Stimulated activated CD4-positive, alpha-beta T cell treated with anti-CD3 and anti-CD28 coated beads, Interleukin-15, amount 100 ng/mL, for 48 hours (primary cell): ENCODE measurements around the gene S100A5.
"Not testable (repeated sequence)": the region's sequence is repeated elsewhere in the genome, so short reads cannot be mapped to it uniquely, and the experiment has no call there.

Experiments
- DNase-seq, 2 donors: peaks; one replicate each; pipeline ENCODE4 v3.0.0-alpha.2; 2020; ENCODE audit warnings: low read depth in 2 of 2

The S100A5 gene, protein sequence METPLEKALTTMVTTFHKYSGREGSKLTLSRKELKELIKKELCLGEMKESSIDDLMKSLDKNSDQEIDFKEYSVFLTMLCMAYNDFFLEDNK

DNA sequence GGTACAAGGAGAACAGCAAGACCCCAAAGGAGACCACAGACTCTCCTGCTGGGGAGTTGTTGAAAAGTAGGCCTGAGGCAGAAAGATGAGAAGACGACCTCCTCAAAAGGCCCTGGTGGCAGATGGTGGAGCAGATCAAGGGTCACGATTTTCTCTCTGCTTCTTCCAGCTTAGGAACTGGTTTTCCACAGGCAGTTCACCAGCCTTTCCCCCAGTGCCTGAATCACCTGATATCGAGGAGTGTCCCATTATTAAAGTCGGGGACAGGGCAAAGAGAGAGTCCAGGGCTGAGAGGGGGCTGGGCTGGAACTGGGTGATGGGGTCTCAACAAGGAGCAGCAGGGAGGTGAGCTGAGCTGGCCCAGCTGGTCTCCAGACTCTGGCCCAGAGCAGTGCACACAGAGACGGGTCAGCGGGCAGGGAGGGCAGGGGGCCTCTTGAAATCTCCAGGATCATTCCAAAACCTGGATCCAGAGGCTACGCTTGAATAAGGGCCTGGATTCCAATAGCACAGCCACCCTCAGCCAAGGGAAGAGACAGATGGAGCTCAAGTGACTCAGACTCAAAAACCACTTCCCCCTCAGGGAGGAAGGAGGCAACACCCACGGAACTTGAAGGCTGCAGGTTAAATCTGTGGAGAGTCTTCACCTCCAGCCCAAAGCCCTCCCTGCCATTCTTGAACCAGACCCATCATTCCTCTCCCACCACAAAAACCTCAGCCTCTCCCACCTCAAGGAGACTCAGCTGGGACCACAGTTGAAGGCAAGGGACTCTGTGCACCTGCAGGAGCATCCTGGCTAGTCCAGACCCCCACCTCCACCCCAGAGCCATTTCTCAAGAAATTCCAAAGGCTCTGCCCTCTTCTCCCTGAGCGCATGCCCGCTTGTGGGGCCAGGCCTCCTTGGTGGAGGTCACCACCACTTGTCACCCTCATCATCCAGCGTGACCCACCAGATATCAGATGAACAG is at the start of gene S100A5:
TSS of gene S100A5 (minus strand) at position 541 of the 968 bp plus-strand sequence. CDS start 743 bp downstream, outside the sequence.
- peak in 1 of 2 donors; percentile 38 for DNase-seq

DNA sequence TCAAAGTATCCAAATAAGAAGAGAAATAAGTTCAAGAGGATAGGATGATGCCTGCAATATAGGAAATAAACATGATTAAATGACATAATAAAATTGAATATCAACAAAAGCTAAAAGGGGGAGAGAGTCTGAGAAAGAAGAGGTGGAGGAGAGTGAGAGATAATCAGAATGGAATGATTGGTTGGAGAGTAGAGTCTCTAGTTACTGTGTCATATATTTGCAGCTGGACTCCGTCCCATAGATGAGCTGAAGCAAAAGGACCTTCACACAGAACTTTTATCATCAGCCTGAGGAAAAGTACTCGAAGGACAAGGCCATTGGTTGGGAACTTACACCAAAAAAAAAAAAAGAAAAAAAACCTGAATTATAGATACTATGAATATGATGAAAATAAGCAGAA is 47.7 kb upstream of the S100A5 start:
- DNase-seq: no peak

DNA sequence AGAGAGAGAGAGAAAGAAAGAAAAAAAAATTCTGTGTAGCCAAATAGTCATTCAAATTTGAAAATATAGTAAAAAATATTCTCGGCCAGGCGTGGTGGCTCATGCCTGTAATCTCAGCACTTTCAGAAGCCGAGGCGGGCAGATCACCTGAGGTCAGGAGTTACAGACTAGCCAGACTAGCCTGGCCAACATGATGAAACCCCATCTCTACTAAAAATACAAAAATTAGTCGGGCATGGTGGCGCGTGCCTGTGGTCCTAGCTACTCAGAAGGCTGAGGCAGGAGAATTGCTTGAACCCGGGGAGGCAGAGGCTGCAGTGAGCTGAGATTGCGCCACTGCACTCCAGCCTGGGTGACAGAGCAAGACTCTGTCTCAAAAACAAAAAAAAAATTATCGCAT is 47.3 kb upstream of the S100A5 start:
- not testable (repeated sequence) for DNase-seq

DNA sequence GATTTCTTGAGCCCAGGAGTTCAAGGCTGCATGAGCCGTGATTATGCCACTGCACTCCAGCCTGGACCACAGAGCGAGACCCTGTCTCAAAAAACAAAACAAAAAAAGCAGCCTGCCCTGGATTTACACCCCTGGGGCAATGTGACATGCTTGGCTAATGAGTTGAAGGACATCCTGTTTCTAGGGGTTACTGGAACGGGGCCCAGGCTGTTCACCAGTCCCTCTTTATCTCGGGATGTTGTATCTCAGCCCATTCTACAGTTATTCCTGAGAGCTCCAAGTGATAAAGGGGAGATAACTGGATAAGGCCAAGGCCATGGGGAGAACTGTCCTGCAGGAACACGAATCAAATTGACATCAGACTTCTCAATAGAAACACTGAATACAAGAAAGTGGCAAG is 46.6 kb upstream of the S100A5 start:
- no peak for DNase-seq

DNA sequence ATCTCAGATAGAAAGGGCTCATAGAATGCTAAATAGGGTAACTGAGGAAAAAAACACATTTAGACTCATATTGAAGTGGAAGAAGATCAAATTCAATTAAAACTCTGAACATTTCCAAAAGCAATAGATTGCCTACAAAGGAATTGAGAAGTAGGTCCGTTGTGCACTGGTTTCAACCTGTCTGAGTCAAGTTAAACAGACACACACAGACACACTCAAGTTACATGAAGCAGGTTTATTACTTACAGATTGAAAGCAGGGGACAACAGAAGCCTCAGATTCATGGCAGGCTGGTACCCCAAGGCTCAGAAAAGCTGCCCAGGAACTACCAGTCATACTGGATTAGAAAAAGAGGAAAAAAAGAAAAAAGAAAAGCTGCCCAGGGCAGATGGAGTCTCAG is 45.6 kb upstream of the S100A5 start:
- DNase-seq: no peak

DNA sequence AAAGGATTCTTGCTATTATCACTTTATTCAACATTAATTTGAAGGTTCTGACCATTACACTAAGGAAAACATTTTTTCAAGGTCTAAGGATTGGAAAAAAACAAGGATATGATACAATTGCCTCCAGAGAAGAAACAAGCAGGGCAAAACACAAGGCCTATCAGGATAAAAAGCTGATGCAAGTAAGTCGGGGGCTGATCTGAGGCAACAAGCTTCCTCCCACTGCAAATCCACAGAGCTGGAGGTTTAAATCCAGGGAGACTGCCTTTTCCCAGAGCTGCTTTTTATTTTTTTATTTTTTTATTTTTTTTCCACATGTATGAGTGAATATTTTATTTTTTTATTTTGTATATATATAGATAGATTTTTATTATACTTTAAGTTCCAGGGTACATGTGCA is 44.3 kb upstream of the S100A5 start:
- DNase-seq: no peak

DNA sequence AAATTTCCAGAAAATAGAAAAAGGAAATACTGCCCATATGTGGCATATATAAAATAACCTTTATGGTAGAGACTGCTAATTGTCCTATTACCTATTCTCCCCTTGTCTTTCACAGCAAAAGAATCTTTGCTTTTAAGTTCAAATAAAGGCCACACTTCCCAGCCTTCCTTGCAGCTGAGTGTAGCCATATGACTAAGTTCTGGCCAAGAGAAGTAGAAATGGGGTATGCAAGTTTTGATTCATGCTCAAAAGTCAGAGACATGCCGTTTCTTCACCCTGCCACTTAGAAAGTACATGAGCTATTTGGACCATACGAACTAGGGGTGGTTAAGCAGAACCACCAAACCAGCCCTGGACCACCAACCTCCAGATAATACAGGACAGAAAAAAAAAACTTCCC is 43.2 kb upstream of the S100A5 start:
- DNase-seq: no peak

DNA sequence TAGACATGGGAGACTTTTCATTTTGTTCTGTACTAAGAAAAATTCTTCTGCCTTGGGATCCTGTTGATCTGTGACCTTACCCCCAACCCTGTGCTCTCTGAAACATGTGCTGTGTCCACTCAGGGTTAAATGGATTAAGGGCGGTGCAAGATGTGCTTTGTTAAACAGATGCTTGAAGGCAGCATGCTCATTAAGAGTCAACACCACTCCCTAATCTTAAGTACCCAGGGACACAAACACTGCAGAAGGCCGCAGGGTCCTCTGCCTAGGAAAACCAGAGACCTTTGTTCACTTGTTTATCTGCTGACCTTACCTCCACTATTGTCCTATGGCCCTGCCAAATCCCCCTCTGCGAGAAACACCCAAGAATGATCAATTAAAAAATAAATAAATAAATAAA is 42.8 kb upstream of the S100A5 start:
- DNase-seq: not testable (repeated sequence)

DNA sequence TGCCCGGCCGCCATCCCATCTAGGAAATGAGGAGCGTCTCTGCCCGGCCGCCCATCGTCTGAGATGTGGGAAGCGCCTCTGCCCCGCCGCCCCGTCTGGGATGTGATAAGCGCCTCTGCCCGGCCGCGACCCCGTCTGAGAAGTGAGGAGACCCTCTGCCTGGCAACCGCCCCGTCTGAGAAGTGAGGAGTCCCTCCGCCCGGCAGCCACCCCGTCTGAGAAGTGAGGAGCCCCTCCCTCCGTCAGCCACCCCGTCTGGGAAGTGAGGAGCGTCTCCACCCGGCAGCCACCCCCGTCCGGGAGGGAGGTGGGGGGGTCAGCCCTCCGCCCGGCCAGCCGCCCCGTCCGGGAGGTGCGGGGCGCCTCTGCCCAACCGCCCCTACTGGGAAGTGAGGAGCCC is 42.1 kb upstream of the S100A5 start:
- DNase-seq: not testable (repeated sequence)

DNA sequence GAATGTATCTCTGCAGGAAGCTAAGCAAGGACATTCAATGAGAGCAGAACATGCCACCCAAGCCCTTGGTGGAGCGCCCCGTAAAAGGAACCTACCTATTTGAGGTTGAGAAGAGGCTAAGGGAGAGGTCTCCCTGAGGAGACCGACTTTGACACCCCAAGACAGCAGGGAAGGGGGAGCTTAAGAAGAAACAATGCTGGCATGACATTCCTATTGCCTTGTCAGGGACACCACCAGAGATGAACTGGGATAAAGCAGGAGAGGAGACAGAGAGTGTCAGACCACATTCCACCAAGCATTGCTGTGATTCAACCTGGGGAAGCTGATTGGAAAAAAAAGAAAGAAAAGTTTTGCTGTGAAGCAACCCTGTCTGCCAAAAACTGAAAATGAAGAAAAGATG is 38.2 kb upstream of the S100A5 start:
- no peak for DNase-seq

DNA sequence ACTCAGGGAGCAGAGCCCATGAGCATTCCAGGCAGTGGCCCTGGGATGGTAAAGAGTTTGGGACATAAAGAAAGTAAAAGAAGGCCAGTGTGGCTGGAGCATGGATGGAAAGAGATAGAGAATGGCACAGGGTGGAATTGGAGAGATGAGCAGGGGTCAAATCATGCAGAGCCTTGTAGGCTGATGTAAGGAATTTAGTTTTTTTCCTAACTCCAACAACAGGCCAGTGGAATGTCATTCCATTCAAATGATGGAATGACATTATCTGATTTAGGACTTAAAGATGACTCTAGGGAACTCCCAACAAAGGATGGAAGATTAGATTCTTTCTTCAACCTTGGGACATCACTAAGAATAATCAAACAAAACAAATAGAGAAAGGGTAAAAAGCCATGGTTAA is 37.8 kb upstream of the S100A5 start:
- DNase-seq: no peak

DNA sequence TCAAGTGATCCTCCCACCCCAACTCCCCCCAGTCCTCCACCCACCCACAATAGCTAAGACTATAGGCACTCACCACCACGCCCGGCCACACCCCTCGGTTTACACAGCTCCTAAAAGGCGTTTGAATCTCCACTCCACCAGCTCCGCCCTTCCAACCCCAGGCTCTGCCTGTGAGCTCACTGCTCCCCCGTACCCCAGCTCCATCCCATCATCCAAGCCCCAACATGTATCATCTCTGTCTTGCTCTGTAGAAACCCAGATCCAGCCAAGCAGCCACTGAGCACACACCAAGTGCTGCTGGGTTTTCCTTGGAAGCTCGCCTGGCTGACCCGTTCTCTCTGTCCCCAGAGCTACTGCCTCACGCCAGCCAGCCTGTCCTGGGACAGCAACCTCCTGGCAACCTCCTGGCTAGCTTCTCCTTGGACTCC is 36.9 kb upstream of the S100A5 start:
- DNase-seq: no peak

DNA sequence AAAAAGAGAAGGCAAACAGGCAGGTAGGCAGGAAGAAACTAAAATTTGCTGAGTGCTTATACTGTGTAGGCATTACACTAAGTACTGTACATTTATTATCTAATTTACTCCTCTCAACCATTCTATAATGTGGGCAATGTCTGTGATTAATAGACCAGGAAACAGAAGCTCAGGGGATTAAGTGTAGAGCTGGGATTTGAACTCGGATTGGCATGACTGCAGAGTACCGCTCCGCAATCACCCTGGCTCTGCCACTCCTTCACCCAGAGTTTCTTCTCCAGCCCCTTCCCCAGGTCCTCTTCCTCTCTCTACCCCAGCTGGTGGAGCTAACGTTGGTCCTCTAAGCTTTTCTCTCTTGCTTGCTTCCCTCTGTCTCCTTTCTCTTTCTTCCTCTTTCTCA is 36.4 kb upstream of the S100A5 start:
- DNase-seq: no peak

DNA sequence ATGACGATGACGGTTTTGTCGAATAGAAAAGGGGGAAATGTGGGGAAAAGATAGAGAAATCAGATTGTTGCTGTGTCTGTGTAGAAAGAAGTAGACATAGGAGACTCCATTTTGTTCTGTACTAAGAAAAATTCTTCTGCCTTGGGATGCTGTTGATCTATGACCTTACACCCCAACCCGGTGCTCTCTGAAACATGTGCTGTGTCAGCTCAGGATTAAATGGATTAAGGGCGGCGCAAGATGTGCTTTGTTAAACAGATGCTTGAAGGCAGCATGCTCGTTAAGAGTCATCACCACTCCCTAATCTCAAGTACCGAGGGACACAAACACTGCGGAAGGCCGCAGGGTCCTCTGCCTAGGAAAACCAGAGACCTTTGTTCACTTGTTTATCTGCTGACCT is 34.8 kb upstream of the S100A5 start:
- DNase-seq: not testable (repeated sequence)

DNA sequence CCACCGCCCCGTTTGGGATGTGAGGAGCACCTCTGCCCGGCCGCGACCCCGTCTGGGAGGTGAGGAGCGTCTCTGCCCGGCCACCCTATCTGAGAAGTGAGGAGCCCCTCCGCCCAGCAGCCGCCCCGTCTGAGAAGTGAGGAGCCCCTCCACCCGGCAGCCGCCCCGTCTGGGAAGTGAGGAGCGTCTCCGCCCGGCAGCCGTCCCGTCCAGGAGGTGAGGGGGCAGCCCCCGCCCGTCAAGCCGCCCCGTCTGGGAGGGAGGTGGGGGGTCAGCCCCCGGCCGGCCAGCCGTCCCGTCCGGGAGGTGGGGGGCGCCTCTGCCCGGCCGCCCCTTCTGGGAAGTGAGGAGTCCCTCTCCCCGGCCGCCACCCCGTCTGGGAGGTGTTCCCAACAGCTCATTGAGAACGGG is 34.4 kb upstream of the S100A5 start:
- DNase-seq: not testable (repeated sequence)

DNA sequence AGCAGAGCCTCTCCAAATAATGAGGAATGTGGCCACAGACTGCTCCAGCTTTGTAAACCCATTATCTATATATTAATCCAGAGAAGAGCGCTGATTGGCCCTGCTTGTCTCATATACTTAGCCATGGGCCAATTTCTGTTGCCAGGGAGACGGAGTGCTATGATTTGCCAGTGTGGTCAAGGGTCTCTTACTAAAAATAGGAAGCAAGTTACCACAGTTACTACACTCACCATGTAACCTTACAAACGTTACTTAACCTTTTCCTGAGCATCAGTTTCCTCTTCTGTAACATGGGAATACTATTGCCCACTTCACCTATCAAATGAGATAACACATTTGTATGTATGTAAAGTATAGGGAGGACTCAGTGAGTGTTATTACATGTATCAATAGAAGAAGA is 32.6 kb upstream of the S100A5 start:
- no peak for DNase-seq

DNA sequence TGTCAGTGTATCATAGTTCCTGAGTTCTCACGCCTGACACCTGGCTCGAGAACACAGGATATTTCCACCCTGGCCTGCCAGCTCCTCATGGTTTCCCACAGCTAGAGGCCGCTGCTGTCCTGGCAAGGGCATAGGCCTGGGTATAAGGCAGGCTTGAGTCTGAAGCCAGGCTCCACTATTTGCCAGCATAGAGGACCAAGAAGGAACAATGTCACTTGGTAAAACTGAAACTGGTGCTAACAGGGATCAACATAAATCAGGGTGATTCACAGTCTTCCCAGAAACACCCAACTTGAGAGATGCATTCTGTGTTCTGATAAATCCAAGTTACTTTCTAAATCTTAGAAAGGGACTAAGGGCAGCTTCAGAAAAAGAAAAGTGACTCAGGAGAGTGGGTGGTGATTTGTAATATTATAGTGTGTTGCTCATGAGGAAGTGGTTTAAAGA is 31.9 kb upstream of the S100A5 start:
- DNase-seq: peak; percentile 57 to 64

DNA sequence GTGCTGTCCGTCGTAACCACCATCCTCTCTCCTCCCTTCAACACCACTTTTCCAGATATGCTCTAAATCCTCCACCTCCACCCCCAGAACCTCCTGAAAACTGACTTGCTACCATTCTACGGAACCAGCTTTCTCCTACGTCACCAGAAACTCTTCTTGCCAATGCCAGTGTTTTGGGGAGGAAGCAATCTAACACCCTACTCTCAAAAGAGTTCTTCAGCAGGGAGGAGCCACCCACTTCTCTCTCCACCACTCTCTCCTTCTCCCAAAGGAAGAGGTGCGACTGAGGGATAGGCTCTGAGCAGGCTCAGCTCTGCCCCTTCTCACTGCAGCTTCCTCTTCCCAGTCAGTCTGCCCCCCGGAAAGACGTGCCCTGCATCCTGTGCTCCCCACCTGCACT is 31.0 kb upstream of the S100A5 start:
- no peak for DNase-seq

DNA sequence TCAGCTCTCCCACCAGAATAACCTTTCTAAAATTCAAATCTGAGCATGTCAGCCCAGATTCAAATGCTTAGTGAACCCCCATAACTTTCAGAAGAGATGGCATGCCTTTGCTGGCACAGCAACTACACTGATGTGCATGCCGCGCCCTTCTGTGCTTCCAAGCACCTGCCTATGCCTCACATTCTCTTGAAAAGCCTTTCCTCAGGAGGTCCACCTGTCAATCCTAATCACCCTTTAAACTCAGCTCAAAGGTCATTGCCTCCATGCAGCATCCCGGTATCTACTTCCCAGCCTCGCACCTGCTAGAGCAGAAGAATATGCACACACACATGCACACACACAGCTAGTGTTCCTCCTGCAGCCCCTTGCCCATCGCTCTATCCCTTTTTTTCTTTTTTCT is 30.1 kb upstream of the S100A5 start:
- DNase-seq: no peak

DNA sequence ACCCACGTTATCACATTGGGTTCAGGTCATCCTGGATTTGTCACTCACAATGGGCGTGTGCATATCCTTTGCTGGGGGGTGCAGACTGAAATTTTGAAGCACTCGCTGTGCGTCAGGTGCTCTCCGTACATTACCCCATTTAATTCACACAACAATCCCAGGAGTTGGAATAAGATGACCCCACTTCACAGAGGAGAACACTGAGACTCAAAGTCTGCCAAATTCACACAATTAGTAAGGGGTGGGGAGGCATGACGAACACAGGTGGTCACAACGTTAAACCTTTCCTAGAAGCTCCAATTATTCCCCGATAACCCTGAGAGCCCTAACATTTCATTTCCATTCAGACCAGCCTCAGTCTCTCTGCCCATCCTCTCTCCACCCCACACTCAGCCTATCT is 28.7 kb upstream of the S100A5 start:
- no peak for DNase-seq

DNA sequence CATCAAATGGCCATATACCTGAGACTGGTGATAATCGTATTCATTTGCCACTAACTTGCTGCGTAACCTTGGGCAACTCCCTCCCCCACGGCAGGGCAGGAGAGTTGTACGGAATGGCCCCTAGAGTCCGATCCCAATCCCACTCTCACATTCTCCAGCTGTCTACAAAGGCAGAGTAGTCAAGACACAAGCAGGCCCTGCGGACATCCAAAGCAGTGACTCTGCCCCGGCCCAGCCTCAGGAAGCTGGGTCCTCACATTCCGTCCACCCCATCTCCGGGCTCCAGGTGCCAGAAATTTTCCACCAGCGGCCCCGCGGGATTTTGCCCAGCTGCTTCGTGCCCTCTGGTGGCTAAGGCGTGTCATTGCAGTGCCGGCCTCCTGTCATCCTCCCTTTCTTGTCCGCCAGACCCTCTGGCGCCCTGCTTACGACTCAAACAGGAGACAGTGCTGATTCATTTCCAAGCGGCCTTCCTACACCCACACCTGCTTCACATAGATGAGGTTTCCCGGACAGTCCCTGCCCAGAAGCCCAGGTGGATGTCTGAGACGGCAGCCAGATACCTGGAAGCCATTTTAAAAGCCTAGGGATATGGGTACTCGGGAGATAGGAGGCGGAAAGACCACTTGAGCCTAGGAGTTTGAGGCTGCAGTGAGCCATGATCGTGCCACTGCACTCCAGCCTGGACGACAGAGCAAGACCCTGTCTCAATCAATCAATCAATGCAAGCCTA is 27.8 kb upstream of the S100A5 start:
- peak; percentile 82 to 83 for DNase-seq

DNA sequence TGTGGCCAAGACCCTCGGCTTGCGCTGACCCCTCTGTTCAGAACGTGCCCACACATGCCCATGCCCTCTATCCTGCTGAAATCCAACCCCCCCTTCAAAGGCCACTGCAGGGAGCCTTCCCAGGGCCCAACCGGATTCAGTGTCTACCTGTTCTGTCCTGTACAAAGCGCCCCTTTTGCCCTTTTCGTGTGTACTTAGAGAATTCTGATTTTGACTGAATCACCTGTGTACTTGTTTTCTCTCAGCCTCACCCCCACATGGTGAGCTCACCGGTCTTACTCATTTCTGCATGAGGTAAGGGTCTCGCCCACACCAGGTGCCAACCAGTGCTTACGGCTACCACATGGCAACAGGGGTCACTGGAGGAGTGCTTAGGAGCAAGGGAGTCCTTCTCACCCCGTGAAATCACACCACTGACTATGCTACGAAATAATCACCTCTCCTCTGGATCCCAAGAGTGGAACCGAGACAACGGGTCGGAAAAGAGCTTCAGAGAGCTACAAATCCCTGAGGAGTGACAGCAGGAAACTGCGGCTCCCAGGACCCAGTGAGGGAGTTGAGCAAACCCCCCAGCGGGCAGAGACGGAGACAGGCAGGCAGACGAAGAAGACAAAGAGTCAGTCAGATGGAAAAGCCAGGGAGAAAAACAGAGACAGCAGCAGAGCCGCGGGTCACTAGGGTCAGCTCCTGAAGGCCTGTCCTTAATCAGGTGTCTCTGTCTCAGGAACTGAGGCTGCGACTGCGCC is 27.1 kb upstream of the S100A5 start:
- peak; percentile 71 to 73 for DNase-seq
